Inflammatory macrophage treated with lipopolysaccharide for 4 hours (primary cell): ENCODE data around the gene ZBTB45.

Experiments used
- DNase-seq: peaks from one replicate; pipeline ENCODE4 v3.0.0-alpha.2; 2020

ZBTB45 gene

DNA sequence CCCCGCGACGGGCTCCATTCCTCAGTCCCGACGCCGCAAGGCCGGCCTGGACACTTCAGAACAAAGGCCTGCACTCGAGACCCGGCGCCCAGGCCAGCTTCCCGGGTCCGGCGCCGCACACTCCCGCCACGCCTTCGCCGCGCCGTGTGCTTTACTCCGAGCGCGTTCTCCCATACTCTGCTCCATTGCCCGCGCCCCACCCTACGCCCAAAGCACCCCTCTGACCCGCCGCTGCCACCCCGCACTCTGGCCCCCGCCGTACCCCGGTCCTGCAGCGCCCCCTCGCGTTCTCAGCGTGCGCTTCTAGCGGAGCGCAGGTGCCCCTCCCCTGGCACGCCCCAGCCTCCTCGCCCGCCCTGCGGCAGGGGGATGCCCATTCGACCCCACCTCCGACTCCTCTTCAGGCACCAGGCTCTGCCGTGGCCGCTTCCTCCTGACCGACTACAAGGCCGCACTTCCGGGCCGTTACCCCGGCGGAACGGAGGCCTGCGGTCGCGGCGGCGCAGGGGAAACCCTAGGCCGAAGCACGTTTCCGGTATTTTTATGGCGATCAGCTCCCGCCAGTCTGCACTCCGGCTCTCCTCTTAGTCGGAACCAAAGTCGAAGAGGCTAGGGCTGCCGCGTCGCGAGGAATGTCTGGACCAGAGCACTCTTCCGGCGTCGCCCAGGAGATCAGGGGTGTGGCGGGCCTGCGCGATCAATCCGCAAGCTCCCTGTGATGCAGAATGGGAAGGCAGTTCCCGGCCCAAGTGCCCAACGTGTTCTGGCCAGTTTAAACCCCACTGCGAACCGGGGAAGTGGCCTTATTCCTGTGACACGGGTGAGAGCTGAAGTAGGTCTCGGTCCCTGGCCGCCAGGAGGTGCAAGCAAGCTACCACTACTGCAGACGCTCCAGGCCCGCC lies at the start of gene ZBTB45:
Gene ZBTB45 (minus strand): TSS at position 456 of the 902 bp plus-strand sequence. CDS start 2,137 bp downstream, outside the sequence.
- DNase-seq = peak; percentile 95

GRCh38 chr19:58568453-58569130 lies 49.0 kb upstream of the ZBTB45 start:
- no peak for DNase-seq

GRCh38 chr19:58566989-58567388 lies 47.4 kb upstream of the ZBTB45 start:
- DNase-seq = no peak

DNA sequence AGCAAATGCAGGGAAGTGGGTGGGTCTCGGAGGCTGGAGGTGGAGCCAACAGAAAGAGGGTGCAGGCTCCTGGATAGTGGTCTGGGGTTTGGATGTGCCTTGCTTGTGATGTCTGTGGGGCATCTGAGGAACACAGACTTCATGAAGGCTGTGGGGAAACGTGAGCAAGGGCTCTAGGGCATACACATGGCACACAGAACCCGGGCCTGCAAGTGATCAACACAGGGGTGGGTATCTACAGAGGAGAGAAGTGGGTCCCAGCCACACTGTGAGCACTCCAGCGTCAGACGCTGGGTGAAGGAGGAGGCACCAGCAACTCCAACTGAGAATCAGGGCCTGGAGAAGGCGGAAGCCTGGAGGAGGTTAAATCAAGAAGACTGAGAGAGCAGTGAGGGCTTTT lies 44.2 kb upstream of the ZBTB45 start:
- no peak for DNase-seq

GRCh38 chr19:58563034-58563573 lies 43.5 kb upstream of the ZBTB45 start:
- no peak for DNase-seq

DNA sequence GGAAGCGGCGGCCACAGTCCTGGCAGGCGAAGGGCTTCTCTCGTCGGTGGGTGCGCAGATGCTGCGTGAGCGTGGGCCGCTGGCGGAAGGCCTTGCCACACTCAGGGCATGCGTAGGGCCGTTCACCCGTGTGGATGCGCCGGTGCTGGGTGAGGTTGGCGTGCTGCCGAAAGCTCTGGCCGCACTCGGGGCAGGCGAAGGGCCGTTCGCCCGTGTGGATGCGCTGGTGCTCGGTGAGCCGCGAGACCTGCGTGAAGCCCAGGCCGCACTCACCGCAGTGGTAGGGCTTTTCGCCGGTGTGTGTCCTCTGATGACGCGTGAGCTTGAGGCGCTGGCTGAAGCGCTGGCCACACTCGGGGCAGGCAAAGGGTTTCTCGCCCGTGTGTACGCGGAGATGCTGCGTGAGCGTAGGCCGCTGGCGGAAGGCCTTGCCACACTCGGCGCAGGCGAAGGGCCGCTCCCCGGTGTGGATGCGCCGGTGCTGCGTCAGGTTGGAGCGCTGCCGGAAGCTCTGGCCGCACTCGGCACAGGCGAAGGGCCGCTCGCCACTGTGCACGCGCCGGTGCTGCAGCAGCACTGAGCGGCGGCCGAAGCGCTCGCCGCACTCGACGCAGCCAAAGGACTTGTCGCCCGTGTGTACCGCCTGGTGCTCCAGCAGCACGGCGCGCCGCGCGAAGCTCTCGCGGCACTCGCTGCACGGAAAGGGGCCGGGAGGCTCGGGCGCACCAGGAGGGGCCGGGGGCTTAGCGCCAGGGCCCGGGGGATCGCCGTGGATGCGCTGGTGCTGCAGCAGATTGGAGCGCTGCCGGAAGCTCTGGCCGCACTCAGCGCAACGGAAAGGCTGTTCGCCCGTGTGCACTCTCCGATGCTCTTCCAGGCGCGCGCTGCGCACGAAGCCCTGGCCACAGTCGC lies 42.8 kb upstream of the ZBTB45 start:
- DNase-seq = no peak

DNA sequence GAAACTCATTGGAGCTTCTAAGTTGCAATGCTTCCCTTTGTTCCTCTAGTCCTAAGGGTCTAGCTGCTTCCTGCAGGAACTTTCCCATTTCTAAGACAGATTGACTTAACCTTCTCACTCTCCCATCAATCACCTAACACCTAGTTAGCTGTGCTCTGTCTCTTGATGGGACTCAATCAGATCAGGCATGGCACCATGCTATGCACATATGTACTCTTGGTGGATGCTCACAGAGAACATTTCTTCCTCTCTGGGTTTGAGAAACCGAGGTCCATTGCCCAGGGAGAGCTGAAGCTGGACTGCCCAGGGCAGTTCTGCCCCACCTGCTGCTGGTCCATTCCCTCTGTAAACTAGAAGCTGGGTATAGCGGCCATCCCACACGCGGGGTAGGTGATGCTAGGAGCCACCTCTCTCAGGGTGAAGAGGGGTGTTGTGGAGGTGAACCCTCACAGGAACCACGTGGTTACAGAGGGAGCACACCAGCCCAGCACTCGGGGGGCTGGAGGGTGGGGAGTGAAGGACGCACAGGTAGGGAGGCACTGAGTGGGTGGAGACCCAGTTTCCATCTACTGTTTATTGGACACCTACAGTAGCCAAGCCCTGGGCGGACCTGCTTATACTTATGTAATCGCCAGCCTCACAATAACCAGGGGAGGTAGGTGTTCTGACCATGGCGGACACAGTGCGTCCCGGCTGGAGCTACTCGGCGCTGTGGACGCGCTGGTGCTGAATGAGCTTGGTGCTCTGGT lies 41.9 kb upstream of the ZBTB45 start:
- no peak for DNase-seq

GRCh38 chr19:58560921-58561320 lies 41.3 kb upstream of the ZBTB45 start:
- DNase-seq = no peak

DNA sequence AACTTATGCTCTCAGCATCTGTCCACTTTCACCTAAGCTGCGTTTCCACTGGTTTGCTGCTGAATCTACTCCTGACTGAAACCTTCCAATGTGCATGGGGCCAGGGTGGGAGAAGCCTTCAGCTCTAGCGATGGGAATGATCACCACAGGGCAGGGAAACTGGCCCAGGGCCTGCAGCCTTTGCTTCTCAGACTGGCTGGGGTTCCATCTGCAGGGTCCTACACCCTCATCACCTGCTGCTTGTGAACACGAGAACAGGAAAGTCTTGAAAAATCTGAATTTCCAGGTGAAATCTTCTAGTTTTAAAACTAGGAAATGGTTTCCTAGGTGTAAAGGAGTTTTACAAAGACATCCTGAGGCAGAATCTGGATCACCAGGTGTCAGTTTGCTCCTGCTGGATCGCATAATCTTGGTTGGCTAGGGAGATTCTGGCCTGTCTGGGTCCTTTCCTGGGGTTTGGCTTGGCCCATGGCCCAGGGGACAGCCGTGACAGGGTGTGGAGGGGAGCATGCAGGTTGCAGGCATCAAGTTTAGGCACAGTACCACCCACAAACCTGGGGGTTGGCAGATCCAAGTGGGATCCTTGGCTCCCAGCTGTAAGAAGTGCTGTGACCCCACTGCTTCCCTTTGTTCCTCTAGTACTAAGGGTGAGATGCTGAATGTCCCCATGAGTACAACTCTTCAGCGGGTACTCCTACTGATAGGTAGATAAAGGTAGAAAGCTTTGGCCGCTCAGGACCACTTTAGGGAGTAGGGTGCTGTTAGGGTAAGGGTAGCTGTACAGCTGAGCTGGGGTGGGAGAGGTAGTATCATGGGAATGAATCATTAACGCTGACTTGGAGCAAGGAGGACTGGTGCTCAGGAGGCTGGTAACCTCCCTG lies 40.6 kb upstream of the ZBTB45 start:
- no peak for DNase-seq

DNA sequence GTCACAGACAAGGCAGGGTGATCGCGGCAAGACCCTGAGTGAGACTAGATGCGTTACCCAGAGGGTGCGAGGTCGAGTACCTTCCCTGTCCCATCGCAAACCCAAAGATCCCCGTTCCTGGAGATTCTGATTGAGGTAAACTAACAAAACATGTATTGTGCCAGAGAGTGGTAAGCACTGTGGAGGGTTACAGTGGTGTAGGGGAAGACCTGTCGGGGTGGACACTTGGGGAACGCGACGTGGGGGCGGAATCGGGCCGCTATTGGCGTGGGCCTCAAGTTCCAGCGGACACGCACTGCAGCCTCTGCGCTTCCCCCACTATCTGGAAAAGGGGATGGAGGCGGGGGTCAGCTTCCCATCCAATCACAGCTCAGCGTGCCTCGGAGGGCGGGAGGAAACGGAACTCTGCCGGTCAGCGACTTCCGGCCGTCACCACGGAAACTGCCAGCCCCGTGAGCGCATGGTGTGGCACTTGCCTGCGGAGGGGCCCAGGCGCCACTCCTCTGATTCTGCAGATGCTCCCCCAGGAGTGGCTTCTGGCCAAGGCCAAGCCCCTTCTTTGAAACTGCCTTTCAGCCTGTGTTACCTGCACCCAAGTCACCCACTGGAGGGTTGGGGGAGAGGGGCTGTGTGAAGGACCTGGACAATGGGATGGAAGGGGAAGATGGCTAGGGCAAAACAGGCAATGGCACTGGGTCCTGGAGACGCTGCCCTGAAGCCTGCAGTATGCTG lies 39.8 kb upstream of the ZBTB45 start:
- peak; percentile 90 for DNase-seq

DNA sequence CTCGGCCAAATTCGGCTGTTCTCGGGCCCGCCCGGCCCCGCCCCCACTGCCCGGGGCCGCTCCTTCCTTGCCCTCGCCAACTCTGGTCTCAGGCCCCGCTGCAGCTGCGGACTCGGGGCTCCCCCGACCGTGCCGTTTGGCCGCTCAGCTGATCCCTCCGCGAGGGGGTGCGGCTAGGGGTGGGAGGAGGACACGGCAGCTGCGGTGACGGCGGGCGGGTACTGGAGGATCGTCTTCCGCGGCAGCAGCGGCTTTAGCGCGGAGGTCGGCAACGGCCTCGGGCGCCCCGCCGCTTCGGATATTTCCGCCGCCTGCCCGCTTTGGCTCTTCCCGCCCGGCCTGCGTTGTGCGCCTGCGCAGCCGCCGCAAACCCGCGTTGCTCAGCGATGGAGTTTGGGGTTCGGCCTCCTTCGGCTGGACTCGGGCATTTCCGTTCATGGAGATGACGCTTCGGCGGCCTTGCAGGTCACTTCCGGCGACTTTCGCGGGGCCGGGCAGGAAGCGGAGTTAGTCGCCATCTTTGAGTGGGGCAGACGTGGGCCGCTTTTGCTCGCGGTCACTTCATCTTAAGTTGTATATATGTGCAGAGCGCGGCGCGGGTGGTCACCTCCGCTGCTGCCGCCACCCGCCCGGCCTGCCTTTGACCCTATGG lies 39.1 kb upstream of the ZBTB45 start:
- DNase-seq = peak; percentile 99

DNA sequence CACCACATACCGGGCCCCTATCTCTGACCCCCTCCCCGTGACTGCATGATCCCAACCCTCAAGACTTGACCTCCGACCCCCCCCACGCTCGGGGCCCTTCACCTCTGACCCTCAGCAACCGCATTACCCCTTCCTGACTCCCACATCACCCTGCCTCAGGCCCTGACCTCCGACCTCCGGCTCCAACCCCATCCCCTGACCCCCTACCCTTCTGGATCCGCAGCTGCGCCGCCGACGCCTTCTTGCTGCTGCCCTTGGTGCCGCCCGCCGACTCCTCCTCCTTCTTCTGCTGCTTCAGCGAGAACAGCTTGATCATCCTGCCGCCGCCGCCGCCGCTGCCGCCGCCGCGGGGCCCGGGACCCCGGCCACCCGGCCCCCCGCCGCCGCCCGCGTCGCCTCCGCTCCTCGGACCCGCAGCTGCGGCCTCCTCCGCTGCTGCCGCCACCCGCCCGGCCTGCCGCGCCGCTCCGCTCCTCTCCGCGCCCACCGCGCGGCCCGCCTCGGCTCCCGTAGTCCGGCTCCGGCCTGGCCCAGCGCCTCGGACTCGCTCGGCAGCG lies 38.5 kb upstream of the ZBTB45 start, which contains the start of gene UBE2M:
Gene UBE2M (minus strand): TSS at position 546 of the 557 bp plus-strand sequence. CDS start 230 bp downstream, at position 316.
- DNase-seq = peak; percentile 88

- DNase-seq = no peak
Measured at GRCh38 chr19:58557221-58558065, 37.8 kb upstream of the ZBTB45 start.

DNA sequence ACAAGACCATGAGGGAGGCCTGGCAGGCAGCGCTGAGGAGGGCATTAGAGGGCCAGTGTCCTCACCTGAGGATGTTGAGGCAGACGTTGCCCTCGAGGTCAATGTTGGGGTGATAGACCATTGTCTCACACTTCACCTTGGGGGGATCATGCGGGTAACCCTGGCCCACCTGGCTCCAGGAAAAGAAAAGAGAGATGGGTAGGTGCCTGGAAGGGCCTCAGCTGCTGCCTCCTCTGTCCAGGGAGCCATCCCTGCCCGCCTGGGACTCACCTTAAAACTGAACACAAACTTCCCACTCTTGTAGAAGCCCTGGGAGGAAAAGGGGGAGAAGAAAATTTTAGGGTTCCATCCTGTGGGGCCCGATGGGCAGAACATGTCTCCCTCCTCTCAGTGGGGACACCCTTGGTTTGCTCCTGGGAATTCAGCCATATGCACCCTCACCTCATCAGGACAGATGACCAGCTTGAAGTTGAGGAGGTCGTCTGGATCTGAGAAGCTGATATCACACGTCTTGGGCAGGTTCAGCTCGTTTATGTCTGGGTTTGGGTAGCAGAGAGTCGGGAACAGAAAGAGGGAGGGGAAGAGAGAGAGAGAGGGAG lies 37.1 kb upstream of the ZBTB45 start:
- DNase-seq = no peak

- no peak for DNase-seq
Measured at GRCh38 chr19:58555920-58556621, 36.5 kb upstream of the ZBTB45 start.

GRCh38 chr19:58555369-58555885 lies 35.8 kb upstream of the ZBTB45 start:
- DNase-seq = no peak
